Pancreas (tissue), 10 donors: ENCODE data around the gene PRM2. TPM values are rescaled to one million over a fixed set of nuclear protein-coding genes. Genes with fewer than 3 reads are reported as not detected.

ENCODE experiments used
- ATAC-seq, 4 donors: fragments of 200-7000 bp; cut with Tn5 transposase; one replicate each; pipeline versions ENCODE4 v1.8.0 to v1.9.1; 2020; ENCODE audit warnings: mild to moderate bottlenecking in 4 of 4, moderate library complexity in 4 of 4
- DNase-seq, 6 donors: peaks; one replicate each; pipeline ENCODE4 v3.0.0-alpha.2; 2020
- FAIRE-seq: peaks from 2 replicates; lab custom pipeline; 2012; peaks lifted over from hg19 to GRCh38; lab: Jason Lieb, UNC
- H3K27ac ChIP-seq, 4 donors: fragments of 200-600 bp; sonication (generic); 1 replicate in 3 of 4; 2 replicates in 1 of 4; pipeline versions ENCODE4 v1.5.0 to v1.8.0; 2020
- H3K27me3 ChIP-seq, 4 donors: fragments of 200-600 bp; one replicate each; pipeline ENCODE4 v1.8.0; 2021
- H3K36me3 ChIP-seq, 3 donors: fragments of 200-600 bp; sonication (generic) in 1 of 3; one replicate each; pipeline versions ENCODE4 v1.5.0 to v1.8.0; 2020 to 2021
- H3K4me1 ChIP-seq, 3 donors: fragments of 200-600 bp; one replicate each; pipeline ENCODE4 v1.8.0; 2021
- H3K4me3 ChIP-seq, 4 donors: fragments of 200-600 bp; sonication (generic) in 2 of 4; one replicate each; pipeline versions ENCODE4 v1.5.0 to v1.8.0; 2020 to 2021
- H3K9me3 ChIP-seq, 4 donors: fragments of 200-600 bp; one replicate each; pipeline ENCODE4 v1.8.0; 2021
- WGBS, 2 donors: extraction: QIAGEN DNeasy Blood & Tissue Kit; methylation state at CpG; one replicate each; pipeline ENCODE4 v1.1.7; 2013; 5-methylcytosine and 5-hydroxymethylcytosine counted together
- intact Hi-C, 3 donors: fragments of 100-400 bp; cut with DNase I; formaldehyde crosslinking; loops; one replicate each; pipeline versions ENCODE4 v1.11.1 to v1.14.2; 2022
- polyA plus RNA-seq, 2 donors: library from polyadenylated mRNA; stranded (reverse); fragments of 200-250 nt; gene quantifications; one replicate each; pipeline ENCODE4 v1.2.3, GENCODE V29; 2013
- total RNA-seq, 6 donors: library from RNA; stranded (reverse); fragmentation: NEBNext Ultra II Directional in 4 of 6; extraction: Animal tissue kit (Norgen Biotek cat#: 25700) in 4 of 6; gene quantifications; one replicate each; pipeline versions ENCODE4 v1.2.1 to v1.2.4, GENCODE V29; 2021 to 2023
- TF ChIP-seq, protein P1 (sequence below), 4 donors: fragments of 200-600 bp; sonication (generic) in 3 of 4; IDR thresholded peaks; one replicate each; pipeline versions ENCODE4 v1.5.0 to v1.8.0; 2021; ENCODE audit warnings: antibody characterized with exemption in 4 of 4
- donor health status: healthy with polysubstance abuse.
- donor health status: DM: no; HTN: no; CAD: no; lungs with moderate emphysema.
- donor health status: DM: no; HTN: no; CAD: no.
- donor health status: control.
- donor health status: control.
- donor health status: Bipolar disorder and iron deficiency.
- donor health status: DM: yes; HTN: yes; CAD: no.
- donor health status: DM: no; HTN: no; CAD: no.
- donor health status: DM: no; HTN: no; CAD: no.
- donor health status: DM: yes; HTN: yes; CAD: no.

PRM2 gene
- total and polyA plus RNA-seq, 8 donors = not detected

DNA sequence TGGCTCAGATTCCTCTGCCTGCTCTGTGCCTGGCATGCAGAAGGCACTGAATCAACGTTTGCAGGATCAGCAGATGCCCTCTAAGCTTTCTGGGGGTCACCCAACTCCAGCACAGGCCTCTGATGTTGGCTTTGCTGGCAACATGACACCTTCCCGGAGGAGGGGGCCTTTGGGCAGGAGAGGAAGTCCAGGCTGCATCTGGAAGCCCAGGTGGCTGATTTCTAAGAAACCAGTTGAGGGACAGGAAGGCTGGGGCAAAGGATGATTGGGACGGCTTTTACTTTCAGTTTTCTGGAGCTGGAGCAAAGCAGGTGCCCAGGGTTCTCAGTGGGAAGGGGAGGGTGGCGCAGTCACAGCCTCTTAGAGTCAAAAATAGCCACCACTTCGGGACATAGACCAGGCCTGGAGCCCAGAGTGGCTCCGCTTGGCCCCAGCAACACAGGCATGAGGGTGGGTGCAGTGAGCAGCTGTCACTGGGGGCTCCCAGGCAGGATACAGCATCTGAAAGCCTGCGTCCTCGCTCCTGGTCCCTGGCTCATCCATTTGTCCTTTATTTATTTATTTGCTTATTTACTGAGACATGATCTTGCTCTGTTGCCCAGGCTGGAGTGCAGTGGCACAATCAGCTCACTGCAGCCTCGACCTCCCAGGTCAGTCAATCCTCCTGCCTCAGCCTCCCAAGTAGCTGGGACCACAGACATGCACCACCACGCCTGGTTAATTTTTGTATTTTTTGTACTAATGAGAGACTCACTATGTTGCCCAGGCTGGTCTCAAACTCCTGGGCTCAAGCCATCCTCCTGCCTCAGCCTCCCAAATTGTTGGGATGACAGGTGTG lies 35.4 kb downstream of the PRM2 start:
- Histone ChIP-seq H3K4me1 (peaks cover 0 to under 1% (median 0%) of the 10 kb centered on the region in 3 donors), H3K4me3 (no peak overlapping the region), H3K27me3 (no peaks in the 10 kb centered on the region), H3K36me3 (no peaks in the 10 kb centered on the region), H3K27ac (no peak overlapping the region), H3K9me3 (no peaks in the 10 kb centered on the region)
- no peak for FAIRE-seq
- intact Hi-C loops = no loop called here
- TF ChIP-seq, protein P1, sequence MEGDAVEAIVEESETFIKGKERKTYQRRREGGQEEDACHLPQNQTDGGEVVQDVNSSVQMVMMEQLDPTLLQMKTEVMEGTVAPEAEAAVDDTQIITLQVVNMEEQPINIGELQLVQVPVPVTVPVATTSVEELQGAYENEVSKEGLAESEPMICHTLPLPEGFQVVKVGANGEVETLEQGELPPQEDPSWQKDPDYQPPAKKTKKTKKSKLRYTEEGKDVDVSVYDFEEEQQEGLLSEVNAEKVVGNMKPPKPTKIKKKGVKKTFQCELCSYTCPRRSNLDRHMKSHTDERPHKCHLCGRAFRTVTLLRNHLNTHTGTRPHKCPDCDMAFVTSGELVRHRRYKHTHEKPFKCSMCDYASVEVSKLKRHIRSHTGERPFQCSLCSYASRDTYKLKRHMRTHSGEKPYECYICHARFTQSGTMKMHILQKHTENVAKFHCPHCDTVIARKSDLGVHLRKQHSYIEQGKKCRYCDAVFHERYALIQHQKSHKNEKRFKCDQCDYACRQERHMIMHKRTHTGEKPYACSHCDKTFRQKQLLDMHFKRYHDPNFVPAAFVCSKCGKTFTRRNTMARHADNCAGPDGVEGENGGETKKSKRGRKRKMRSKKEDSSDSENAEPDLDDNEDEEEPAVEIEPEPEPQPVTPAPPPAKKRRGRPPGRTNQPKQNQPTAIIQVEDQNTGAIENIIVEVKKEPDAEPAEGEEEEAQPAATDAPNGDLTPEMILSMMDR (IDR thresholded peaks at IDR 0.05) = no peak
- ATAC-seq = no peak
- WGBS, 2 donors = 77 to 82% methylated on average over 10 of the region's 10 CpGs
- DNase-seq = no peak

DNA sequence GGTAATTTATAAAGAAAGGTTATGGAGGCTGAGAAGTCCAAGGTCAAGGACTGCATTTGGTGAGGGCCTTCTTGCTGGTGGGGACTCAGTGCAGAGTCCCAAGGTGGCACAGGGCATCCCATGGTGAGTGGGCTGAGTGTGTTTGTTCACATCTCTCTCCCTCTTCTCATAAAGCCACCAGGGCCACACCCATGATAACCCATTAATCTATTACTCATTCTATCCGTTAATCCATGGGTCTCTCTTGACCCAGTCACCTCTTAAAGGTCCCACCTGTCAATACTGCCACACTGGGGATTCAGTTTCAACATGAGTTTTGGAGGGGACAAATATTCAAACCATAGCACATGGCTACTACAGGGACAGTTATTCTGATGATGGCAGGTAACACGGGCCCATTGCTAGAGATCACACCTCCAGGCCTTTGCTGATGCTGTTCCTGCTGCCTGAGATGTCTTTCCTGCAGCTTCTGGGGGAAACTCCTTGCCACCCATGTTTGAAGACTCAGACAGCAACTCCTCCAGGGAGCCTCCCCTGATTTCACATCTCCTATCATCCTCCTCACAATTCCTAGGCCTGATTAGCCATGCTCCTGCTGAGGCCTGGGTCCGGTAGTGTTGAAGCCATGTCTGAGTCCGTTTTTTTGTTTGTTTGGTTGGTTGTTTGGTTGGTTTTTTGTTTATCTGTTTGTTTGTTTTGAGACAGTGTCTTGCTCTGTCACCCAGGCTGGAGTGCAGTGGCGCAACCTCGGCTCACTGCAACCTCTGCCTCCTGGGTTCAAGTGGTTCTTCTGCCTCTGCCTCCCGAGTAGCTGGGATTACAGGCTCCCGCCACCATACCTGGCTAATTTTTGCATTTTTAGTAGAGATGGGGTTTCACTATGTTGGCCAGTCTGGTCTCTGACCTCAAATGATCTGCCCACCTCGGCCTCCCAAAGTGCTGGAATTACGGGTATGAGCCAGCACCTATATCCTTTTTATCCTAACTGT lies 36.3 kb downstream of the PRM2 start:
- FAIRE-seq (no peak), ATAC-seq (no peak), DNase-seq (no peak)
- WGBS, 2 donors = 80 to 82% methylated on average over 10 of the region's 10 CpGs
- Histone ChIP-seq H3K27ac (no peak overlapping the region), H3K36me3 (no peaks in the 10 kb centered on the region), H3K27me3 (no peaks in the 10 kb centered on the region), H3K4me1 (peaks cover 0 to 3% (median 0%) of the 10 kb centered on the region in 3 donors), H3K4me3 (no peak overlapping the region), H3K9me3 (no peaks in the 10 kb centered on the region)
- TF ChIP-seq, protein P1 (IDR thresholded peaks at IDR 0.05) = no peak
- intact Hi-C loops = no loop called here

DNA sequence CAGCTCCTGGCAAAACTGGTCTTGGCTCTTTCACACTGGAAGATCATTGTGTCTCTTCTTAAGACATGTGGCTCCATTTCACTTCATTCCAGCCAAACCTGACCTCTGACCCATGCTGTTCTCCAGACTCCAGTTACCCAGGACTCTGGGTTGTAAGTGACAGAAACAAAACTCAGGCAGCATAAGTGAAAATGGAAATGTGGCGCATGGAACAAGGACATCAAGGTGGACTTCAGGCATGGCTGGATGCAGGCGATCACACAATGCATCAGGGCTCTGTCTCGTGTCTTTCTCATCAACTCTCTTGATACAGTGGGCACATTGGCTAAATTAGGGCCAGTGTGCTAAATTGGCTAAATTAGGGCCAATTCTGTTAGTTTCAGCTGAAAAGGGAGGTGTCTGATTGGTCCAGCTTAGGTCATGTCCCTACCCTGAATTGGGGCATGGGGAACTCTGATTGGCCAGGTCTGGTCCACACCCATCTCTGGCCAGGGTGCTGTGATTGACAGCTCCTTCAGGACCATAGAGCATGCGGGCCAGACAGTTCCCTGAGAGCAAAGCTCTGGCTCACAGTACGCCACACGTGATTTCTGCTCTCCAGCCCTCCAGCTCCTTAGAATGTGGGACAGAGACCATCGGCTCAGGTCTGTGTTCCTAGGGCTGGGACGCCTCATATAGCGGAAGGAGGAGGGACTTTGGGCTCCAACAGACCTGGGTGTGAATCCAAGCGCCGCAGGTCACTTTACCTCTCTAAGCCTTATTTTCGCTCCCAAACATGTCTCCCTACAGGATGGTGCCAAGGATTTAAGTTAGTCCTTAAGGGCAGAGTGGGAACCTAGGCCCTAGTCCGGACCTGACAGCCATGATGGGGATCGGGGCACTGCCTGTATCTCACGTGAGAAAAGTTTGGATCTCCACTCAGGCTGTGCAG lies 37.7 kb downstream of the PRM2 start:
- no peaks in the 10 kb centered on the region for H3K27me3 ChIP-seq
- no peak for ATAC-seq
- intact Hi-C loops = no loop called here
- no peak for FAIRE-seq
- WGBS, 2 donors = 92 to 93% methylated on average over 15 of the region's 15 CpGs
- no peak overlapping the region for H3K4me3 ChIP-seq
- peaks cover 0 to 3% (median 0%) of the 10 kb centered on the region in 3 donors for H3K4me1 ChIP-seq
- TF ChIP-seq, protein P1 (IDR thresholded peaks at IDR 0.05) = no peak
- no peaks in the 10 kb centered on the region for H3K36me3 ChIP-seq
- no peak for DNase-seq
- H3K9me3 ChIP-seq = no peaks in the 10 kb centered on the region
- H3K27ac ChIP-seq = no peak overlapping the region

DNA sequence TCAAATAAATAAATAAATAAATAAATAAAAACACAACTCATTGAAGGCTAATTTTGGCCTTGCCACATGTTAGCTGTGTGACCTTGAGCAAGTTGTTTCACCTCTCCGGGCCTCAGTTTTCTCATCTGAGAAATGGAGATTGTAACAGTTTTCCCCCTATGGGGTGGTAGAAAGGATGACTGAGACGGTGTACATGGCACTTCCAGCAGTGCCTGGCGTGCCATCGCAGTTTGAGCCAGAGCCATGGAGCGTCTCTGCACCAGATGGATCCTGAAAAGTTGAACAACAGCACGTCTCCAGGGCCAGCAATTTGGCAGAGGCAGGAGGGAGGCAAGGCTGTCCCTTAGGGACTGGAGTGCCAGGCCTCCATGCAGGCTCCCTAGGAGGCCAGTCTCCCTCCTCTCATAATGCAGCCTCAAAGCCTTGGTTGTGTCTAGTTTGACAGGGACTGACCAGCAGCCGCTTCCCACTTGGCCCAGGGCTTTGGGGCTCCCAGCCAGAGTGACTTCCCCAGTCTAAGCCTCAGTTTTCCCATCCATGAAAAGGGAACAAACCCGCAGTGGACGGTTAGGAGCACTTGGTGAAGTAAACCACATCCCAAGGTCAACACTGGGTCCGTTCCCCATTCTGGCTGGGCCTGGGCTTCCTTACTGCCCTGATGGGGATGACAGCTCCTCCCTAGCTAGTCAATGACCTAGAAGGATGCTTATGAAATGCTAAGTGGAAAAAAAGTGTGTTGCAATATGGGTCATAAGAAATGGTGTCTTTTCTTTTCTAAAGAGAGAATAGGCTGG lies 39.6 kb downstream of the PRM2 start:
- Histone ChIP-seq H3K27me3 (no peaks in the 10 kb centered on the region), H3K9me3 (no peaks in the 10 kb centered on the region), H3K4me3 (no peak overlapping the region), H3K27ac (no peak overlapping the region), H3K4me1 (peaks cover 0 to 3% (median 0%) of the 10 kb centered on the region in 3 donors), H3K36me3 (no peaks in the 10 kb centered on the region)
- FAIRE-seq (no peak), DNase-seq (no peak), ATAC-seq (no peak)
- TF ChIP-seq, protein P1 (IDR thresholded peaks at IDR 0.05) = no peak
- 74 to 85% methylated on average over 10 of the region's 10 CpGs for WGBS, 2 donors
- intact Hi-C loops = no loop called here
